PC-3 (cell line): ENCODE results near the gene UBE2R2. TPM values are rescaled to one million over a fixed set of nuclear protein-coding genes. Genes with fewer than 3 reads are reported as not detected.

Experiments used
- ATAC-seq: fragments of 200-7000 bp; cut with Tn5 transposase; 2 replicates; pipeline ENCODE4 v1.9.1; 2020; ENCODE audit warnings: mild to moderate bottlenecking, moderate library complexity
- BruUV-seq: library from RNA; stranded (reverse); fragments of 400-500 nt; replicated peaks from 2 replicates; lab custom pipeline; 2021; lab: Mats Ljungman, UMichigan
- CTCF ChIA-PET: fragments of 300-600 bp; sonication (Branson Sonifier 250); formaldehyde crosslinking; loops from one replicate; lab custom pipeline; 2022; ENCODE audit warnings: antibody characterized with exemption; lab: Charles Lee
- POLR2A ChIA-PET: fragments of 300-600 bp; sonication (Branson Sonifier 250); formaldehyde crosslinking; loops from one replicate; lab custom pipeline; 2022; ENCODE audit warnings: antibody characterized with exemption; ENCODE audit not compliant: unreplicated experiment; lab: Charles Lee
- DNase-seq: peaks from one replicate; pipeline ENCODE4 v3.0.0-alpha.2; 2015
- H2AFZ ChIP-seq: fragments of 300-600 bp; sonication (generic); 2 replicates; pipeline ENCODE4 v1.6.0; 2016; ENCODE audit warnings: antibody characterized with exemption, low read length
- H3F3A ChIP-seq: fragments of 300-600 bp; sonication (generic); one replicate; pipeline ENCODE4 v1.6.0; 2017; ENCODE audit warnings: antibody characterized with exemption, low read length, control low read depth, mild to moderate bottlenecking; ENCODE audit not compliant: unreplicated experiment
- H3K27ac ChIP-seq: fragments of 300-600 bp; sonication (generic); 2 replicates; pipeline ENCODE4 v1.5.1; 2016; ENCODE audit warnings: mild to moderate bottlenecking, low read length
- H3K27me3 ChIP-seq: fragments of 300-600 bp; sonication (generic); 2 replicates; pipeline ENCODE4 v1.6.1; 2016; ENCODE audit warnings: low read length, mixed read lengths
- H3K36me3 ChIP-seq: fragments of 300-600 bp; sonication (generic); 2 replicates; pipeline ENCODE4 v1.6.1; 2016; ENCODE audit warnings: low read depth, mixed run types, low read length, mixed read lengths
- H3K4me1 ChIP-seq: fragments of 300-600 bp; sonication (generic); 2 replicates; pipeline ENCODE4 v1.5.1; 2016; ENCODE audit warnings: low read length; ENCODE audit not compliant: insufficient read depth
- H3K4me2 ChIP-seq: fragments of 300-600 bp; sonication (generic); 2 replicates; pipeline ENCODE4 v1.6.0; 2016; ENCODE audit warnings: low read length
- H3K4me3 ChIP-seq: fragments of 300-600 bp; sonication (generic); 2 replicates; pipeline ENCODE4 v1.5.1; 2016; ENCODE audit warnings: mild to moderate bottlenecking, low read length, mixed read lengths
- H3K79me2 ChIP-seq: fragments of 300-600 bp; sonication (generic); 2 replicates; pipeline ENCODE4 v1.6.1; 2017; ENCODE audit warnings: low read length, mixed read lengths
- H3K9ac ChIP-seq: fragments of 300-600 bp; sonication (generic); 2 replicates; pipeline ENCODE4 v1.6.0; 2016; ENCODE audit warnings: mild to moderate bottlenecking, low read length
- H3K9me2 ChIP-seq: fragments of 300-600 bp; sonication (generic); replicated peaks from 2 replicates; pipeline ENCODE4 v1.6.1; 2016; ENCODE audit warnings: mixed run types, low read length, mixed read lengths
- H3K9me3 ChIP-seq: fragments of 300-600 bp; sonication (generic); 2 replicates; pipeline ENCODE4 v1.6.1; 2016; ENCODE audit warnings: low read length, mixed read lengths
- H4K20me1 ChIP-seq: fragments of 300-600 bp; sonication (generic); 2 replicates; pipeline ENCODE4 v1.6.1; 2016; ENCODE audit warnings: low read length, mixed read lengths
- EZH2 ChIP-seq: fragments of 300-600 bp; sonication (generic); IDR thresholded peaks from one replicate; pipeline ENCODE4 v1.6.1; 2017; ENCODE audit warnings: antibody characterized with exemption, mild to moderate bottlenecking, low read length; ENCODE audit not compliant: unreplicated experiment
- EZH2phosphoT487 ChIP-seq: fragments of 300-600 bp; sonication (generic); IDR thresholded peaks from 2 replicates; pipeline ENCODE4 v1.6.1; 2018; ENCODE audit warnings: mild to moderate bottlenecking, antibody characterized with exemption, low read length, borderline replicate concordance
- intact Hi-C: fragments of 100-400 bp; cut with micrococcal nuclease; formaldehyde crosslinking; loops from 2 replicates; pipeline ENCODE4 v1.9.0; 2023
- total RNA-seq: library from RNA; depleted of rRNA; stranded (reverse); fragments of >200 nt; gene quantifications from 2 replicates; pipeline ENCODE4 v1.2.3, GENCODE V29; 2014
- TF ChIP-seq, protein P1 (sequence below): fragments of 300-600 bp; sonication (generic); conservative IDR thresholded peaks from 2 replicates; pipeline ENCODE4 v1.5.1; 2017; ENCODE audit warnings: antibody characterized with exemption, low read depth, mild to moderate bottlenecking, low read length

UBE2R2 gene
- total RNA-seq, 1 experiment from 2014 or later: 18.4 TPM

GRCh38 chr9:33950371-33950770, 133.4 kb downstream of the UBE2R2 start:
- Histone ChIP-seq H2AFZ (no peak overlapping the region), H3K4me3 (no peak overlapping the region), H3K9me2 (no peaks in the 10 kb centered on the region), H3K36me3 (peaks cover 23% of the 10 kb centered on the region), H3K4me1 (peaks cover 26% of the 10 kb centered on the region), H3F3A (peaks cover 6% of the 10 kb centered on the region), H3K9ac (no peak overlapping the region), H3K9me3 (no peaks in the 10 kb centered on the region), H3K79me2 (peaks cover 3% of the 10 kb centered on the region; the same call in 1 of the 2 replicates), H3K27me3 (no peaks in the 10 kb centered on the region), H3K27ac (no peak overlapping the region), H3K4me2 (no peak overlapping the region), H4K20me1 (0 out of 2 replicates have a peak, but pooled peaks cover 5% of the 10 kb centered on the region)
- ATAC-seq (no peak), DNase-seq (no peak)
- TF ChIP-seq EZH2: no peak
- TF ChIP-seq, protein P1, sequence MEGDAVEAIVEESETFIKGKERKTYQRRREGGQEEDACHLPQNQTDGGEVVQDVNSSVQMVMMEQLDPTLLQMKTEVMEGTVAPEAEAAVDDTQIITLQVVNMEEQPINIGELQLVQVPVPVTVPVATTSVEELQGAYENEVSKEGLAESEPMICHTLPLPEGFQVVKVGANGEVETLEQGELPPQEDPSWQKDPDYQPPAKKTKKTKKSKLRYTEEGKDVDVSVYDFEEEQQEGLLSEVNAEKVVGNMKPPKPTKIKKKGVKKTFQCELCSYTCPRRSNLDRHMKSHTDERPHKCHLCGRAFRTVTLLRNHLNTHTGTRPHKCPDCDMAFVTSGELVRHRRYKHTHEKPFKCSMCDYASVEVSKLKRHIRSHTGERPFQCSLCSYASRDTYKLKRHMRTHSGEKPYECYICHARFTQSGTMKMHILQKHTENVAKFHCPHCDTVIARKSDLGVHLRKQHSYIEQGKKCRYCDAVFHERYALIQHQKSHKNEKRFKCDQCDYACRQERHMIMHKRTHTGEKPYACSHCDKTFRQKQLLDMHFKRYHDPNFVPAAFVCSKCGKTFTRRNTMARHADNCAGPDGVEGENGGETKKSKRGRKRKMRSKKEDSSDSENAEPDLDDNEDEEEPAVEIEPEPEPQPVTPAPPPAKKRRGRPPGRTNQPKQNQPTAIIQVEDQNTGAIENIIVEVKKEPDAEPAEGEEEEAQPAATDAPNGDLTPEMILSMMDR: no peak
- no peak for TF ChIP-seq EZH2phosphoT487
- BruUV-seq: no TSS peak
- POLR2A ChIA-PET: no interaction called here
- CTCF ChIA-PET: no interaction called here
- intact Hi-C loops: no loop called here

DNA sequence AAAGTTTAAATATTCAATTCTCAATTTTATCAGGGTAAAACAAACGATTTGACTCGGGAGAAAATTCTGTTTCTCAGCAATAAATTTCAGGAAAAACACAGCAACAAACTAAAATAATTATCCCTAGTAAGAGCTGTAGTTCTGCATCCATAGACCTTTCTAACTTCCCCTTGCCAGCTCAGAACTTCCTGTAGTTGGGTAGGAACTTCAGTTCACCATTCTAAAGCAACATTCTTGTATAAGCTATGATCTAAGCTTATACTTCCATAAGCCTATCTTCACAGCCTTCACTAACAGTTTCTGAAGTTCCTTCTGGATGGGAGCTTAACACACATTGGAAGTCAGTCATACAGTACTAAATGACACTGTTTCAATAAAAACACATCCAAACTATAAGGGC, 135.1 kb downstream of the UBE2R2 start:
- no peak overlapping the region for H3K4me3 ChIP-seq
- H3K9me3 ChIP-seq: no peaks in the 10 kb centered on the region
- H3K27me3 ChIP-seq: no peaks in the 10 kb centered on the region
- peaks cover 3% of the 10 kb centered on the region for H3F3A ChIP-seq
- H4K20me1 ChIP-seq: 0 out of 2 replicates have a peak, but pooled peaks cover 4% of the 10 kb centered on the region
- ChIA-PET POLR2A (no interaction called here), CTCF (no interaction called here)
- TF ChIP-seq EZH2phosphoT487 (no peak), EZH2 (no peak)
- TF ChIP-seq, protein P1: no peak
- H3K9me2 ChIP-seq: no peaks in the 10 kb centered on the region
- no TSS peak for BruUV-seq
- intact Hi-C loops: no loop called here
- peaks cover 12% of the 10 kb centered on the region for H3K36me3 ChIP-seq
- DNase-seq: no peak
- no peak overlapping the region for H2AFZ ChIP-seq
- H3K27ac ChIP-seq: no peak overlapping the region
- no peak for ATAC-seq
- no peak overlapping the region for H3K9ac ChIP-seq
- no peaks in the 10 kb centered on the region for H3K79me2 ChIP-seq
- H3K4me1 ChIP-seq: peaks cover 14% of the 10 kb centered on the region
- H3K4me2 ChIP-seq: no peak overlapping the region

DNA sequence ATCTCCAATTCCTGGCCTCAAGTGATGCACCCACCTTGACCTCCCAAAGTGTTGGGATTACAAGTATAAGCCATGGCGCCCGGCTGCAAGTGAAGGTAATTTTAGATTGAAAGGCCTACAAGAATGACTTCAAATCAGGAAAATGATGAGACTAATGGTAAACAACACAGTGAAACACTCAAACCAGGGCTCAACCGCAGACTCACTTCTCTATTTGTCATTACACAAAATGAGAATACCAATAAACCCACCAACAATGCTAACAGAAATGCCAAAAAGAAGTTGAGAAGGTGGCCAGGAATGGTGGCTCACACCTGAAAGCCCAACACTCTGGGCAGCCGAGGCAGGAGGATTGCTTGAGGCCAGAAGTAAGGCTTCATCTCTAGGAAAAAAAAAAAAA, 139.6 kb downstream of the UBE2R2 start:
- ChIA-PET CTCF (no interaction called here), POLR2A (no interaction called here)
- intact Hi-C loops: no loop called here

More for the DNA sequence above, 139.6 kb downstream of the UBE2R2 start:
- BruUV-seq: no TSS peak
- DNase-seq: no peak
- peaks cover 16% of the 10 kb centered on the region for H3K36me3 ChIP-seq
- H3K9ac ChIP-seq: no peak overlapping the region
- no peak for TF ChIP-seq EZH2phosphoT487
- TF ChIP-seq, protein P1: no peak
- no peak for TF ChIP-seq EZH2
- H4K20me1 ChIP-seq: no peaks in the 10 kb centered on the region
- H3F3A ChIP-seq: no peaks in the 10 kb centered on the region
- no peaks in the 10 kb centered on the region for H3K9me2 ChIP-seq
- no peak overlapping the region for H3K4me3 ChIP-seq
- no peaks in the 10 kb centered on the region for H3K9me3 ChIP-seq
- no peaks in the 10 kb centered on the region for H3K79me2 ChIP-seq
- no peak overlapping the region for H2AFZ ChIP-seq
- no peaks in the 10 kb centered on the region for H3K4me1 ChIP-seq
- H3K4me2 ChIP-seq: no peak overlapping the region
- no peak for ATAC-seq
- H3K27ac ChIP-seq: no peak overlapping the region
- no peaks in the 10 kb centered on the region for H3K27me3 ChIP-seq
